GM18870 (cell line): ENCODE results near the gene OR3A2.
"Not testable (repeated sequence)": the region's sequence is repeated elsewhere in the genome, so short reads cannot be mapped to it uniquely, and the experiment has no call there.

ENCODE experiments used
- ATAC-seq: cut with Tn5 transposase; IDR thresholded peaks from one replicate; pipeline ENCODE4 v1.9.1; 2021; ENCODE audit warnings: moderate library complexity; ENCODE audit not compliant: unreplicated experiment

The OR3A2 gene

DNA sequence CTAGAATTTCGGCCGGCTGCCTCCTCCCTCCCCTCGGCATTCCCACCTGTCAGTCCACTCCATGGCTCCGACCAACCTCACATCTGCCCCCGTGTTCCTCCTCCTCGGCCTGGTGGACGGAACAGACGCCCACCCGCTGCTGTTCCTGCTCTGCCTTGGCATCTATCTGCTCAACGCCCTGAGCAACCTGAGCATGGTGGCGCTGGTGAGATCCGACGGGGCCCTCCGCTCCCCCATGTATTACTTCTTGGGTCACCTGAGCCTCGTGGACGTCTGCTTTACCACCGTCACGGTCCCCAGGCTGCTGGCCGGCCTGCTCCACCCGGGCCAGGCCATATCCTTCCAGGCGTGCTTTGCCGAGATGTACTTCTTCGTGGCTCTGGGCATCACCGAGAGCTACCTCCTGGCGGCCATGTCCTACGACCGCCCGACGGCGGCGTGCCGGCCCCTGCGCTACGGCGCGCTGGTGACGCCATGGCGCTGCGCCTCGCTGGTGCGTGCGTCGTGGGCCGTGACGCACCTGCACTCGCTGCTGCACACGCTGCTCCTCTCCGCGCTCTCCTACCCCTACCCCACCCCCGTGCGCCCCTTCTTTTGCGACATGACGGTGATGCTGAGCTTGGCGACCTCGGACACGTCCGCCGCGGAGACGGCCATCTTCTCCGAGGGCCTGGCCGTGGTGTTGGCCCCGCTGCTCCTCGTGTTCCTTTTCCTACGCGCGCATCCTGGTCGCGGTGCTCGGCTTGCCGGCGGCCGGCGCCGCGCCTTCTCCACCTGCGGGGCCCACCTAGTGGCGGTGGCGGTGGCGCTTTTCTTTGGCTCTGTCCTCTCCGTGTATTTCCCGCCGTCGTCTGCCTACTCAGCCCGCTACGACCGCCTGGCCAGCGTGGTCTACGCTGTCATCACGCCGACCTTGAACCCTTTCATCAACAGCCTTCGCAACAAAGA, at the start of gene OR3A2:
Gene OR3A2, minus strand, starts transcription at position 440 of the 948 bp plus-strand sequence.
- no peak for ATAC-seq

DNA sequence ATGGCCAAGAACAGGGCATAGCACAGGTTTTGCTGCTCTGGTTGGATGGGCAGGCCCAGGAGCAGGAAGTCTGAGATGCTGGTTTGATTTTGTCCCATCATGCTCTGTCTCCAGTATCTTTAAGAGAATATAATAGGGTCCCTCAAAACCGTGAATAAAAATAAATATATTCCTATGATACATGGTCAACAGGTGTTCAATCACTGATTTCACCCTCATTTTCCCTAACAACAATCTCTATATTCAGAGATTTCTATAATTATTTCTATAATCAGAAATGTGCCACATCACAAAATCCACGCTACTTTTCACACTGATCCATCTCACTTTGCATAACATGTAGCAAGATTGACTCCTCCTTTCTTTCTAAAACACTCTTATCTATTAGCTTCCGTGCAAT, 47.6 kb upstream of the OR3A2 start, which contains the start of gene OR1E2:
Gene OR1E2, minus strand, starts transcription at position 101 of the 400 bp plus-strand sequence. Its CDS starts 0 bp downstream, at position 101.
- no peak for ATAC-seq

DNA sequence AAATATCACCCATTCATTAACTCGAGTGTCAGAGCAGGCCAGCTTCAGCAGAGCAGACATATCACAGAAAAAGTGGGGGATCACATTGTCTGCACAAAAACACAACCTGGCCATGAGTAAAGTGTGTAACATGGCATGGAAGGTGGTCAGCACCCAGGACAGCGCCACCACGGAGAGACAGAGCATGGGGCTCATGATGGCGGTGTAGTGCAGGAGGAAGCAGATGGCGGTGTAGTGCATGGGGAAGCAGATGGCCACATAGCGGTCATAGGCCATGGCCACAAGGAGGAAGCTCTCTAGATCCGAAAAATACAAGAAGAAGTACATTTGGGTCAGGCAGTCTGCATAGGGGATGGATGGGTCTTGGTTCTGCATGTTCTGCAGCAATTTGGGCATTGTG, 47.1 kb upstream of the OR3A2 start:
- ATAC-seq, result not testable (repeated sequence)

DNA sequence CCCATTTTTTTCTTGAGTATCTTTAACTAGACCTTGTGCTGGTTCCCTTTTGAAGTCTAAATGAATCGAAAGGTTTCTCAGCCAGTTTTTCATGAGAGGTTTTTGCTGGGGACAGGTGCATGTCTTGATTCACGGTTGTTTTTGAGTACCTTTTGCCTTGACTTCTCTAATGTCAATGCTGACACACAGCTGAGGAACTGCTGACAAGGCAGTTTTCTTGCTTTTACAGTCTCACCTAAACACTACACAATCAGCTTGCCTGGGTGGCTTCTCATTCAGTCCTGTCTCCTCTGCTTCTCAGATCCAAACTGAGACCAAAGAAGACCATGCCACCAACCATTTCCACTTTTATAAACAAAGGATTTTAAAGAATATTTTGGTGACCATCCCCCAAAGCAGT, 32.1 kb upstream of the OR3A2 start:
- no peak for ATAC-seq

DNA sequence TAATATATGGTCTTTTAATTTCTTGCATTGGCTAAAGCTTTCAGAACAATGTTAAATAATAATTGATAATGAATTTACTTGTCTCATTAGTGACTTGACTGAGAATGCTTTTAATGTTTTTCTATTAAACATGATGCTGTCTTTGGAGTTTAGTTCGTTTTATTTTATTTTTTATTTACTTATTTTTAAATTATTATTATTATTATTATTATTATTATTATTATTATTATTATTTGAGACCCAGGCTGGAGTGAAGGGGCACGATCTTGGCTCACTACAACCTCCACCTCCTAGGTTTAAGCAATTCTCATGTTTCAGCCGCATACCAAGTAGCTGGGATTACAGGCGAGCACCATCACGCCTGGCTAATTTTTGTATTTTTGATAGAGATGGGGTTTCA, 29.5 kb upstream of the OR3A2 start:
- ATAC-seq, result no peak

DNA sequence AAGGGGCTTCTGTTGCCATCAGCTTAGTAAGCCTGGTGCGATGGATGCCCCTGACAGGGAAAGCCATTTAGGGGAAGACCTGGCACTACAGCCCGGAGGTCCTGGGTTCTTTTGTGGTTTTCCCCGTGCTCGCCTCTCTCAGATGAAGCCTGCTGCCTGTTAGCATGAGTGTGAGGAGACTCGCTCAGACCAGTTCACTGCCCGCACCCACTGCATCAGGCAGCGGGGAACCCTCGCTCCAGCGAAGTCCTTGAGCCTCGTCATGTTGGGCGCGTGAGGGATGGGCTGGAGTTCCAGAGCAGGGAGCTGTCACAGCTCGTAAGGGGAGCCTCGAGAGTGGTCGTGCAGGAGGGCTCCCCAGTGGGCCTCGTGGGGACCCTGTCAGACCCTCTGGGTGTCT, 26.1 kb upstream of the OR3A2 start:
- not testable (repeated sequence) for ATAC-seq

DNA sequence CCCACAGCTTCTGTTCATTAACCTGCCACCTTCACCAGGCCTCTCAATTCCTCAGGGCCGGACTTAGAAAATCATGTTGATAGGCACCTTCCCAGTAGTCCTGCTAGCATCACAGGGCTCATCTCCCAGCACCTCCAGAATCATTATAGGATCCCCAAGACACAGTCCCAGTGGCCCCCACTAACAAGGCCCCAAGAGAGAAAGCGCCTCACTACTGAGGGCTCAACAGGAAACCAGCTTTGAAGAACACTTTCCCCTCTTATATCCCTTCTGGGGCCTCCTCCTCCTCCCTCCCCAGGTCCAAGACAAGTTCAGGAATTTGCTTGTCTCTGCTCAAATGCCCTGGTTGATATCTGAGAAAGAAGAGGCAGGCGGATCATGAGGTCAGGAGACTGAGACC, 25.0 kb upstream of the OR3A2 start, which contains the start of gene OR3A3:
Gene OR3A3, plus strand, starts transcription at position 301 of the 400 bp plus-strand sequence.
- no peak for ATAC-seq

DNA sequence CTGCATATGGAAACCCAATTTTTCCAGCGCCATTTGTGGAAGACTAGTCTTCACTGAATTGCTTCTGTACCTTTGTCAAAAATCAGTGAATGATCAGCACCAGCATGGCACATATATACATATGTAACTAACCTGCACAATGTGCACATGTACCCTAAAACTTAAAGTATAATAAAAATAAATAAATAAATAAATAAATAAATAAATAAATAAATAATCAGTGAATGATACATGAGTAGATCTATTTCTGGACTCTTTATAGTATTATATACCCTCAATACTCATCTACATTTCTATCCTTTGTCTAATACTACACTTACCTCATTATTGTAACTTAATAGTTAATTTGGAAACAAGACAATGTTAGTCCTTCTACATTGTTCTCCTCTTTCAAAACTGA, 17.7 kb upstream of the OR3A2 start:
- ATAC-seq, result not testable (repeated sequence)

DNA sequence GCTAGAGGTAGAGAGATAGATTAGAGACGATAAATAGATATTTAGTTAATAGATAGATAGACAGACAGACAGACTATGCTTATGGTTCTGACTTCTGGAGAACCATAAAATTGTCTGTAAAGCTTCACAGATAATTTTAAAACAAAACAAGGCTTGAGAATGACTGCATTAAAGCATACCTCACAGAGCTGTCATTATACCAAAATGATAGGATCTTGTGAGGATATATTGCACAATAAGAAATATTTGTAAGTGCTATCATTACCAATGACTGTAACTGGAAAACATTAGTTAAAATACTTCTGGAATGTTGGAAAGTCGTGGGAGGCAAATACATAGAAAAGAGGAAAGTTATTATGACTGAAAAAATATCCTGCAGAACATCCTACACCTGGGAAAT, 15.7 kb upstream of the OR3A2 start:
- no peak for ATAC-seq

DNA sequence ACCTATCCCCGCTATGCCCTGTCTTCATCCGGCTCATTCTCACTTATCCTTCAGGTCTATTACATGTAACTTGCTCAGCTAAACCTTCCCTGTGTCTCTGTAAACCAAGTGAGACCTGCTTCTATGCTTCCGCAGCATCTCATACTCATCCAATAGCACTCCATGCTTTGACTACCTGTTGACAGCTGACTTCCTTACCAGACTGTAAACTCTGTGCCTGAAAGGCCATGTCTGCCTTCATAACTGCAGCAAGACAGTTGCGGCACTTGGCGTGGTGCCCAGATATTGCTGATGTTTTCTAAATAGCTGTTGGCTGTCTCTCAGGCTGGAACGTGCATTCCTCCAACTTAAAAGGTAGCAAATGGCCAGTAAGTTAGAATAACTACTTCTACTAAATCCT, 13.9 kb upstream of the OR3A2 start:
- no peak for ATAC-seq

DNA sequence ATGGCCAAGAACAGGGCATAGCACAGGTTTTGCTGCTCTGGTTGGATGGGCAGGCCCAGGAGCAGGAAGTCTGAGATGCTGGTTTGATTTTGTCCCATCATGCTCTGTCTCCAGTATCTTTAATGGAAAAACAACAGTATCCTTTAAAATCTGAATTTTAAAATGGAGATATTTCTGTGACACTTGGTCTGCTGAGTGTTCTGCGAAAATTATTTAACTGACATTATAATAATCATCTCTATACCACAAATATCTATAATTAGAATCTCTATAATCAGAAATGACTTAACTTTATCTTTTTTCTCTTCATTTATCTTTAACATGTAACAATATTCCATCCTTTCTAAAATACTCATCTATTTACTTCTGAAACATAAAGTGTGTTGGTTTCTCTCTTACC, 12.2 kb upstream of the OR3A2 start, which contains the start of gene OR1E1:
Gene OR1E1, minus strand, starts transcription at position 101 of the 400 bp plus-strand sequence. Its CDS starts 0 bp downstream, at position 101.
- no peak for ATAC-seq

DNA sequence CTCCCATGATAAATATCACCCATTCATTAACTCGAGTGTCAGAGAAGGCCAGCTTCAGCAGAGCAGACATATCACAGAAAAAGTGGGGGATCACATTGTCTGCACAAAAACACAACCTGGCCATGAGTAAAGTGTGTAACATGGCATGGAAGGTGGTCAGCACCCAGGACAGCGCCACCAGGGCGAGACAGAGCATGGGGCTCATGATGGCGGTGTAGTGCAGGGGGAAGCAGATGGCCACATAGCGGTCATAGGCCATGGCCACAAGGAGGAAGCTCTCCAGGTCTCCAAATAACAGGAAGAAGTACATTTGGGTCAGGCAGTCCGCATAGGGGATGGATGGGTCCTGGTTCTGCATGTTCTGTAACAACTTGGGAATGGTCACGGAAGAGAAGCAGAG, 11.7 kb upstream of the OR3A2 start:
- not testable (repeated sequence) for ATAC-seq

DNA sequence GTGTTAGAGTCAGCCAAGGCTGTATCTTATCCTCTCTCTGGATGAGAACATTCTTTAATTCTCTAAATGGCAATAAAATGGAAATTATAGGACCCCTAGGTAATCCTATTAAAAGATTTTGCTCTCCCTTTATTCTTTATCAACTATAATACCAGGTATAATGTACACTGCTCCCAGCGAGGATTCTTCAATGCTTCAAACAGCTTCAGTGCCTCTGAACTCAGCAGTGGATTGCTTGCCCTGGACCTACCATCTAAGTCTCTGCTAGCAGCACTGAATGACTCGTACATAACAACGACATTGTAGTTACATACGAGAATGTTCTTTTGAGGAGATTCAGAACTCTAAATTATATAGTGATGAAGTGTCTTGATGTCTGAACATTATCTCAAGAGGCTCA, 3.7 kb upstream of the OR3A2 start:
- no peak for ATAC-seq

DNA sequence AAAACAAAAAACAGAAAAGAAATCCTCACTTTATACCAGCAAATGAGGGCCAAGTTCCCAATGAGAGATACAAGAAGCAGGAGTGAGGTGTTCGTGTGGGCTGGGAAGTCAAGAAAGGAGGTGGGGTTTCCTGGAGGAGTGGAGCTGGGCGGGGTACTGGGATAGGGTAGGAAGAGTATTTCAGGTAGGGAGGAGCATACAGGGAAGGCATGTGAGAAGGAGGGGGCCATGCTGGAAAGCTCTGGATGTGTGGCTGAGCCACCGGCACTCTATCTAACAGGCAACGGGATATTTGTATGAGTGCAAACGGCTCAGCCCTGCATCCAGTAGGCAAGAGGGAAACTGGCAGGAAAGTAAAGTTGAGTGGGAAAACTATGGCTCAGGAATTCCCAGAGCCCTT, 4.2 kb downstream of the OR3A2 start:
- ATAC-seq, result no peak

DNA sequence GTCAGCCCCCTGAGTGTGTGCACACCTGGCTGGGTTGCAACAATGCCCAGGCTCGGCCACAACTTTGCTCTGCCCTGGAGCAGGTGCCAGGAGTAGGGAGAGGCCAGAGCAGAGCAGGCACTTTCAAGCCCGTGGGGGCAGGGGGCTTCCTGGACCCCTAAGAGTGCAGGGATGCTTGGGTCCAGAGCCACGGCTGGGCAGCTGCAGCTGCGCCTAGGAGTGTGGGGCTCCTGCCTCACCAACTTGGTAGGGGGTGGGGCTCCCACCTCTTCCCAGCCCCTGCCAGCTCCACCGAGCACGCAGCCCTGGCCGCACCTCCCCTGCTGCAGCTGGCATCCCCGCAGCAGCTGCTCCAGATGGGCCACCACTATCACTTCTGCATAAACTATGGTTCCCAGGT, 7.8 kb downstream of the OR3A2 start:
- ATAC-seq, result no peak

DNA sequence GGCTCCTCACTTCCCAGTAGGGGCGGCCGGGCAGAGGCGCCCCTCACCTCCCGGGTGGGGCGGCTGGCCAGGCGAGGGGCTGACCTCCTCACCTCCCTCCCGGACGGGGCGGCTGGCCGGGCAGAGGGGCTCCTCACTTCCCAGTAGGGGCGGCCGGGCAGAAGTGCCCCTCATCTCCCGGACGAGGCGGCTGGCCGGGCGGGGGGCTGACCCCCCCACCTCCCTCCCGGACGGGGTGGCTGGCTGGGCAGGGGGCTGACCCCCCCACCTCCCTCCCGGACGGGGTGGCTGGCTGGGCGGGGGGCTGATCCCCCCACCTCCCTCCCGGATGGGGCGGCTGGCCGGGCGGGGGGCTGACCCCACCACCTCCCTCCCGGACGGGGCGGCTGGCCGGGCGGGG, 14.9 kb downstream of the OR3A2 start:
- not testable (repeated sequence) for ATAC-seq

DNA sequence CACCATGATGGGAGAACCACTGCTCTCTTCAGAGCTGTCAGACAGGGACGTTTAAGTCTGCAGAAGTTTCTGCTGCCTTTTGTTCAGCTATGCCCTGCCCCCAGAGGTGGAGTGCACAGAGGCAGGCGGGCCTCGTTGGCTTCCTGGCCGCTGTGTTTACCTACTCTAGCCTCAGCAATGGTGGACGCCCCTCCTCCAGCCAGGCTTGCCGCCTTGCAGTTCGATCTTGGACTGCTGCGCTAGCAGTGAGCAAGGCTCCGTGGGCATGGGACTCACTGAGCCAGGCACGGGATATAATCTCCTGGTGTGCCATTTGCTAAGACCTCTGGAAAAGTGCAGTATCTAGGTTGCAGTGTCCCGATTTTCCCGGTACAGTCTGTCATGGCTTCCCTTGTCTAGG, 43.3 kb downstream of the OR3A2 start:
- ATAC-seq, result not testable (repeated sequence)

DNA sequence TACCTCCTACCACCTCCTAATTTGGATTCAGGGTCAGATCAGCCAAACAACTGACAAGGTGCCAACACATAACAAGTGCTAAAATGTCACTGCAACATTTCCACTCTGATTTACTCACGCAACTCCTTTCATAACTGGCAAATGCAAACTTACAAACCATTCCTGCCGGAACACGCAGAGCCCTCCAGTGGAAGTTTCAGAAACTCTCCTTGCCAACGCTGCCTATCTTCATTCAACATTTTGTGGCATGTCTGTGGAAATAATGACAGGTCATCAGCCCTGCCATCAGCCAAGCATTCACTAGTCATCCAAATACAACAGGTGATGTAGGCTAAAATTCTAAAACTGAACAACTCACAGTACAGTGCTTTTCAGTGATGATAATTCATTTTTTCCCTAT, 50.2 kb downstream of the OR3A2 start:
- ATAC-seq, result no peak

DNA sequence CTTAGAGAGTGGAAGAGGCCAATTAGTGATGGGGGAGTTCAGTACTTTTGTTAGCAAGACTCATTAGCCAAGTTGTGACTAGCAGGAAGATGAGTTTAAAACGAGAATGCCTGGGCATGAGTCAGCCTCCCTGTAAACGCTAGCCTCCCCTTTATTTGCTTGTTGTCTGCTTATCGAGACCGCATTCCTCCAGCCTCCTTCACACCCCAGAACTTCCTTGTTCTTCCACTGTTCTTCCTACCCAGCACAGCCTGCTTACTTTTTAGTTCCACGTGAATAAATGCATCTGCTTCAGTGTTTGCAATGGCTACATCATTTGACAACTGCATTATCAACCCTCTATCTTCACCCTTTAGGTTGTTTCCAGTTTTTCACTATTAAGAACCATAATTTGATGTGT, 67.8 kb downstream of the OR3A2 start:
- ATAC-seq, result no peak

DNA sequence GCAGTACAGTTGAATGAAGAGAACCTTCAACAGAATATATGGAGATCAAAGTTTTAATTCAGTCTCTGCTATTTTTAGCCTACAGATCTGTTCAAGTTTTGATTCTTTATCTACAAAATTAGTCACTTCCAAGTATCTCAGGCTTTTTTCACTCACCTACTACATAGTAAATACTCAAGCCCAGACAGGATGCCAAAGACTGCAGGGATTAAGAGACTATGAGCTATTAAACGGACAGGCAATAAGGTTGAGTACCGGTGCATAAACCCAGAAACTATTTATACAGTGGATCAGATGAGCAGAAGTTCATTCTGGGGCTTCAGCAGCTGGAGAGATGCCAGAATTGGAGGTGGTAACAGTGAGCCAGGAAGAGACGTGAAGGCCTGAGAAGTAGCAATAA, 69.3 kb downstream of the OR3A2 start:
- no peak for ATAC-seq

DNA sequence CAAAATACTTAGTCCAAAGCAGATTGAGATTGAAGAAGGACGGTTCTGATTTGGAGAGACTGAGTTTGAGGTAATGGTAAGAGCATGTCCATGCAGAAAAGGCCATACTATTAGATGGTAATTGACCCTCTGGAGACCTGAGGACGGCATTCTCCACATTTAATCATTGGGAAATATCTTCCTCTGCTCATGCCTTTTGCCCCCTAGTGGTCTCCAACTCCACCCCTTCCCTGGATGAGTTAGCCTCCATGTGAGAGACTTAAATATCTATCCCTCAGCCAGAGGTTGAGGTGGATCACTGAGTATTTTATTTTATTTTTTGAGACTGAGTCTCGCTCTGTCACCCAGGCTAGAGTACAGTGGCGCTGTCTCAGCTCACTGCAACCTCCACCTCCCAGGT, 77.5 kb downstream of the OR3A2 start:
- no peak for ATAC-seq

DNA sequence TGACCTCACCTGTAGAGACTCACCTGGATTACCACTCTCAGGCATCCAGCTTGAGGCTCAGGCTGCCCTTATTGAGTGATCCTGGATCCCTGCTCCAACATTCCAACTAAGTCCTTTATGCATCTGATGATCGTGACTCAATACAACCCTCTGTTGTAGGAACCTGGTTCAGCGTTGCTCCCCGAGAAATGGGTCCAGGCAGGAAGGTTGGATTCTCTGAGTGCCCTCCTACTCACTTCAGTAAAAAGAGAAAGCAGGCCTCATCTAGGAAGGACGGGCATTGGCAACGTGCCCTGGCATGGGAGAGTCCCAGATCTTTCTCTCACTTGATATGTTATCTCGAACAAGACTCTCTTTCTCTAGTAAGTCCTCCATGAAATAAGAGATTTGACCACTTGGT, 87.8 kb downstream of the OR3A2 start, which contains the start of gene OR3A1:
Gene OR3A1, minus strand, starts transcription at position 101 of the 400 bp plus-strand sequence. CDS start 5,778 bp downstream, outside the sequence.
- no peak for ATAC-seq
